Fibroblast of skin of right biceps (primary cell): ENCODE results near the gene MX2.
"Not testable (repeated sequence)": the region's sequence is repeated elsewhere in the genome, so short reads cannot be mapped to it uniquely, and the experiment has no call there.

ENCODE experiments used
- DNase-seq: peaks from one replicate; pipeline ENCODE4 v3.0.0-alpha.2; 2013

MX2 gene

GRCh38 chr21:41390043-41390639, 28.3 kb downstream of the MX2 start:
- DNase-seq = no peak

- DNase-seq = no peak
These were observed 32.1 kb downstream of the MX2 start for GRCh38 chr21:41393876-41394465.

- DNase-seq = no peak
These were observed 34.8 kb downstream of the MX2 start for GRCh38 chr21:41396558-41397075.

GRCh38 chr21:41397471-41397891, 35.7 kb downstream of the MX2 start:
- DNase-seq = no peak

GRCh38 chr21:41398251-41398650, 36.4 kb downstream of the MX2 start:
- DNase-seq = no peak

GRCh38 chr21:41398831-41399230, 37.0 kb downstream of the MX2 start:
- no peak for DNase-seq

GRCh38 chr21:41399246-41399800, 37.5 kb downstream of the MX2 start:
- DNase-seq = no peak

- DNase-seq = no peak
These were observed 40.4 kb downstream of the MX2 start for GRCh38 chr21:41402231-41402630.

- no peak for DNase-seq
These were observed 41.0 kb downstream of the MX2 start for GRCh38 chr21:41402796-41403195.

- no peak for DNase-seq
These were observed 41.5 kb downstream of the MX2 start for GRCh38 chr21:41403331-41403730.

GRCh38 chr21:41403966-41404365, 42.1 kb downstream of the MX2 start:
- no peak for DNase-seq

- no peak for DNase-seq
These were observed 43.5 kb downstream of the MX2 start for GRCh38 chr21:41405321-41405720.

- DNase-seq = no peak
These were observed 44.5 kb downstream of the MX2 start for GRCh38 chr21:41406340-41406739.

- no peak for DNase-seq
These were observed 46.0 kb downstream of the MX2 start for GRCh38 chr21:41407541-41408460.

- no peak for DNase-seq
These were observed 48.5 kb downstream of the MX2 start for GRCh38 chr21:41410361-41410760.

GRCh38 chr21:41410767-41411448, 49.1 kb downstream of the MX2 start:
- no peak for DNase-seq

GRCh38 chr21:41411449-41412089, 49.7 kb downstream of the MX2 start:
- no peak for DNase-seq

GRCh38 chr21:41417505-41417904, 55.7 kb downstream of the MX2 start:
- DNase-seq = not testable (repeated sequence)

- DNase-seq = no peak
These were observed 56.6 kb downstream of the MX2 start for GRCh38 chr21:41418393-41418792.

- DNase-seq = no peak
These were observed 57.3 kb downstream of the MX2 start for GRCh38 chr21:41418956-41419680.
